ENCODE data around the gene NPM1.

Gene NPM1

GRCh38 chr5:171387345-171387969 is at the start of gene NPM1:
NPM1 (plus strand) TSS chr5:171387849; CDS start chr5:171387949, 100 bp downstream.
- Histone ChIP-seq H3K79me2 (ENCODE audit: low read length) (peaks cover 48% of the 10 kb centered on the region), H3F3A (ENCODE audit: insufficient read depth, low read length) (peaks cover 28% of the 10 kb centered on the region)

GRCh38 chr5:171340042-171340441 is 47.6 kb upstream of the NPM1 start:
- Histone ChIP-seq H4K20me1 (ENCODE audit: insufficient read depth, low read length) (no peaks in the 10 kb centered on the region), H3K27ac (ENCODE audit: low read length) (no peak overlapping the region), H3K9ac (ENCODE audit: low read length) (no peak overlapping the region), H3K9me2 (replicated peaks; ENCODE audit: insufficient read depth, low read length) (no peaks in the 10 kb centered on the region), H3K4me3 (ENCODE audit: low read length) (no peak overlapping the region), H3K9me3 (replicated peaks; ENCODE audit: insufficient read depth, low read length) (no peaks in the 10 kb centered on the region), H2AFZ (ENCODE audit: low read length) (no peak overlapping the region), H3K4me2 (ENCODE audit: low read depth, low read length) (no peak overlapping the region), H3K4me1 (ENCODE audit: low read length) (peaks cover 7% of the 10 kb centered on the region; the same call in 1 of the 2 replicates), H3K79me2 (ENCODE audit: low read length) (no peaks in the 10 kb centered on the region), H3K36me3 (replicated peaks; ENCODE audit: insufficient read depth, low read length) (no peaks in the 10 kb centered on the region), H3K27me3 (replicated peaks; ENCODE audit: insufficient read depth, low read length) (no peaks in the 10 kb centered on the region), H3F3A (ENCODE audit: insufficient read depth, low read length) (no peaks in the 10 kb centered on the region)
- no peak for DNase-seq
- TF ChIP-seq CTCF (IDR thresholded peaks at IDR 0.05; ENCODE audit: low read length) (no peak), EZH2phosphoT487 (IDR thresholded peaks at IDR 0.05; ENCODE audit: low read length) (no peak), EZH2 (optimal IDR thresholded peaks at IDR 0.05; ENCODE audit: low read depth, low read length) (no peak)

More at GRCh38 chr5:171387345-171387969, at the start of gene NPM1:
- Histone ChIP-seq H3K27ac (ENCODE audit: low read length) (peak within 1 kb of the TSS; percentile 77), H3K4me1 (ENCODE audit: low read length) (peaks cover 15% of the 10 kb centered on the region), H3K9me2 (replicated peaks; ENCODE audit: insufficient read depth, low read length) (no peaks in the 10 kb centered on the region), H3K4me3 (ENCODE audit: low read length) (peak within 1 kb of the TSS; percentile 87), H3K9me3 (replicated peaks; ENCODE audit: insufficient read depth, low read length) (no peaks in the 10 kb centered on the region), H2AFZ (ENCODE audit: low read length) (peak within 1 kb of the TSS; percentile 91), H3K4me2 (ENCODE audit: low read depth, low read length) (peak within 1 kb of the TSS; percentile 87), H3K27me3 (replicated peaks; ENCODE audit: insufficient read depth, low read length) (no peaks in the 10 kb centered on the region), H4K20me1 (ENCODE audit: insufficient read depth, low read length) (peaks cover 40% of the 10 kb centered on the region), H3K9ac (ENCODE audit: low read length) (peak within 1 kb of the TSS; percentile 93), H3K36me3 (replicated peaks; ENCODE audit: insufficient read depth, low read length) (peaks cover 26% of the 10 kb centered on the region; the same call in 1 of the 2 replicates)
- peak; percentile 99 for DNase-seq
- TF ChIP-seq CTCF (IDR thresholded peaks at IDR 0.05; ENCODE audit: low read length) = no peak
- TF ChIP-seq EZH2 (optimal IDR thresholded peaks at IDR 0.05; ENCODE audit: low read depth, low read length) = no peak
- TF ChIP-seq EZH2phosphoT487 (IDR thresholded peaks at IDR 0.05; ENCODE audit: low read length) = no peak

GRCh38 chr5:171340491-171340890 is 47.2 kb upstream of the NPM1 start:
- H3K9ac ChIP-seq (ENCODE audit: low read length) = no peak overlapping the region
- H3K4me3 ChIP-seq (ENCODE audit: low read length) = no peak overlapping the region
- DNase-seq = no peak
- no peaks in the 10 kb centered on the region for H3K36me3 ChIP-seq (replicated peaks; ENCODE audit: insufficient read depth, low read length)
- no peaks in the 10 kb centered on the region for H3K9me2 ChIP-seq (replicated peaks; ENCODE audit: insufficient read depth, low read length)
- H2AFZ ChIP-seq (ENCODE audit: low read length) = no peak overlapping the region
- no peak overlapping the region for H3K27ac ChIP-seq (ENCODE audit: low read length)
- no peaks in the 10 kb centered on the region for H4K20me1 ChIP-seq (ENCODE audit: insufficient read depth, low read length)
- no peaks in the 10 kb centered on the region for H3F3A ChIP-seq (ENCODE audit: insufficient read depth, low read length)
- H3K4me1 ChIP-seq (ENCODE audit: low read length) = peaks cover 7% of the 10 kb centered on the region; the same call in 1 of the 2 replicates
- no peaks in the 10 kb centered on the region for H3K79me2 ChIP-seq (ENCODE audit: low read length)
- no peaks in the 10 kb centered on the region for H3K27me3 ChIP-seq (replicated peaks; ENCODE audit: insufficient read depth, low read length)
- no peak overlapping the region for H3K4me2 ChIP-seq (ENCODE audit: low read depth, low read length)
- TF ChIP-seq EZH2phosphoT487 (IDR thresholded peaks at IDR 0.05; ENCODE audit: low read length) (no peak), CTCF (IDR thresholded peaks at IDR 0.05; ENCODE audit: low read length) (no peak), EZH2 (optimal IDR thresholded peaks at IDR 0.05; ENCODE audit: low read depth, low read length) (no peak)
- no peaks in the 10 kb centered on the region for H3K9me3 ChIP-seq (replicated peaks; ENCODE audit: insufficient read depth, low read length)
